Lower leg skin (tissue), 3 donors: Measurements from ENCODE around the gene HDAC9.

Source experiments
- POLR2A ChIP-seq, 2 donors: fragments of 450-650 bp; IDR thresholded peaks; one replicate each; pipeline ENCODE4 v1.6.1; 2016 to 2017; ENCODE audit warnings: antibody characterized with exemption in 2 of 2, mild to moderate bottlenecking in 1 of 2, moderate library complexity in 1 of 2
- TF ChIP-seq, protein P1 (sequence below), 3 donors: fragments of 450-650 bp; IDR thresholded peaks; one replicate each; pipeline ENCODE4 v1.5.1; 2016; ENCODE audit warnings: antibody characterized with exemption in 3 of 3, mild to moderate bottlenecking in 3 of 3, moderate library complexity in 2 of 3

DNA sequence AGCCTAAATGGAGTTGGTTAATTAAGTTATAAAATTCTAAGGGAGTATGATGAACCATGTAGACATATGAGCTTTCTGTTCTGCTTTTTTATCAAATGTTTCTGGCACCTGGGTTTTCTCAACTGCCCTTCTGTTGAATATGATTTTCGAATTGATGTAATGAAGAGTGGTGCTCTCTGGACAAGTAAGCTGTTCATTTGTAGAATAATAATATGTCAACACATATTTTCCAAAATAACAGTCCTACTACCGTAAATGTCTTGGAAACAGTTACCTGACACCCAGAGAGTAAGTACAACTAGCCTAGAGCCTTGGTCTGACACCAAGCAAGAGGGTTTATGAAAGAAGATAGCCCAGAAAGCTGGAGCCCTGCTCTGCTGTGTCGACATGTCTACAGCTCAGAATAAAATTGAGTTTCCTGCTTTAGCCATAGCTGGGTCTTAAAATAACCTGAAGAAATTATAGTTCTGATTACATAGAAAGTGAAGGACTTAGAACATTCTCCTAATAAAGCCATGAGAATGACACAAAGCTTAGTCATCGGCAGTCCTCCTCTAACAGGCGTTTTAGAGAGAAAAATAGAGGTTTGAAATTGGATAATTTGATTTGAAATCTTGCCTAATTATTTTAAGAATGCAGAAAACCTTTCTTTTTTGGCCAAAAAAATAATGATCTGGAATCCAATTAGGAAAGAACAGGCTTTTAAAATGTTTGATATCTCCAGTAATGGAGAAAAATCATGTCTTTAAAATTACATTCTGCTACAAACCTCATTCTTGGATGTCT, 25.1 kb downstream of the HDAC9 start:
- TF ChIP-seq, protein P1, sequence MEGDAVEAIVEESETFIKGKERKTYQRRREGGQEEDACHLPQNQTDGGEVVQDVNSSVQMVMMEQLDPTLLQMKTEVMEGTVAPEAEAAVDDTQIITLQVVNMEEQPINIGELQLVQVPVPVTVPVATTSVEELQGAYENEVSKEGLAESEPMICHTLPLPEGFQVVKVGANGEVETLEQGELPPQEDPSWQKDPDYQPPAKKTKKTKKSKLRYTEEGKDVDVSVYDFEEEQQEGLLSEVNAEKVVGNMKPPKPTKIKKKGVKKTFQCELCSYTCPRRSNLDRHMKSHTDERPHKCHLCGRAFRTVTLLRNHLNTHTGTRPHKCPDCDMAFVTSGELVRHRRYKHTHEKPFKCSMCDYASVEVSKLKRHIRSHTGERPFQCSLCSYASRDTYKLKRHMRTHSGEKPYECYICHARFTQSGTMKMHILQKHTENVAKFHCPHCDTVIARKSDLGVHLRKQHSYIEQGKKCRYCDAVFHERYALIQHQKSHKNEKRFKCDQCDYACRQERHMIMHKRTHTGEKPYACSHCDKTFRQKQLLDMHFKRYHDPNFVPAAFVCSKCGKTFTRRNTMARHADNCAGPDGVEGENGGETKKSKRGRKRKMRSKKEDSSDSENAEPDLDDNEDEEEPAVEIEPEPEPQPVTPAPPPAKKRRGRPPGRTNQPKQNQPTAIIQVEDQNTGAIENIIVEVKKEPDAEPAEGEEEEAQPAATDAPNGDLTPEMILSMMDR (IDR thresholded peaks at IDR 0.05): no peak
- no peak for TF ChIP-seq POLR2A (IDR thresholded peaks at IDR 0.05)
